ENCODE measurements around the gene TLE7.

GRCh38 chr16:71387045-71387871 lies 54.6 kb downstream of the TLE7 start:
- no peak for TF ChIP-seq EZH2 (optimal IDR thresholded peaks at IDR 0.05; ENCODE audit: low read depth, low read length)
- TF ChIP-seq, protein P1, sequence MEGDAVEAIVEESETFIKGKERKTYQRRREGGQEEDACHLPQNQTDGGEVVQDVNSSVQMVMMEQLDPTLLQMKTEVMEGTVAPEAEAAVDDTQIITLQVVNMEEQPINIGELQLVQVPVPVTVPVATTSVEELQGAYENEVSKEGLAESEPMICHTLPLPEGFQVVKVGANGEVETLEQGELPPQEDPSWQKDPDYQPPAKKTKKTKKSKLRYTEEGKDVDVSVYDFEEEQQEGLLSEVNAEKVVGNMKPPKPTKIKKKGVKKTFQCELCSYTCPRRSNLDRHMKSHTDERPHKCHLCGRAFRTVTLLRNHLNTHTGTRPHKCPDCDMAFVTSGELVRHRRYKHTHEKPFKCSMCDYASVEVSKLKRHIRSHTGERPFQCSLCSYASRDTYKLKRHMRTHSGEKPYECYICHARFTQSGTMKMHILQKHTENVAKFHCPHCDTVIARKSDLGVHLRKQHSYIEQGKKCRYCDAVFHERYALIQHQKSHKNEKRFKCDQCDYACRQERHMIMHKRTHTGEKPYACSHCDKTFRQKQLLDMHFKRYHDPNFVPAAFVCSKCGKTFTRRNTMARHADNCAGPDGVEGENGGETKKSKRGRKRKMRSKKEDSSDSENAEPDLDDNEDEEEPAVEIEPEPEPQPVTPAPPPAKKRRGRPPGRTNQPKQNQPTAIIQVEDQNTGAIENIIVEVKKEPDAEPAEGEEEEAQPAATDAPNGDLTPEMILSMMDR (IDR thresholded peaks at IDR 0.05; ENCODE audit: low read length): no peak
- TF ChIP-seq EZH2phosphoT487 (IDR thresholded peaks at IDR 0.05; ENCODE audit: low read length): no peak

Measured in MM.1S (cell line).